OCI-LY3 (cell line): ENCODE measurements around the gene TMEM147.

Experiments
- H2AFZ ChIP-seq: fragments of 200-600, 300-600 bp; shearing (Covaris generic); 2 replicates; pipeline ENCODE4 v1.6.0; 2014; ENCODE audit warnings: antibody characterized with exemption, low read depth, low read length
- H3K27ac ChIP-seq: fragments of 200-600, 300-600 bp; sonication (generic); 2 replicates; pipeline ENCODE4 v1.5.1; 2014; ENCODE audit warnings: mild to moderate bottlenecking, low read length, moderate library complexity, mixed read lengths
- H3K27me3 ChIP-seq: fragments of 200-600, 300-600 bp; sonication (generic); 2 replicates; pipeline ENCODE4 v1.6.1; 2014; ENCODE audit warnings: low read depth, low read length, mixed read lengths
- H3K36me3 ChIP-seq: fragments of 200-600, 300-600 bp; sonication (generic); replicated peaks from 2 replicates; pipeline ENCODE3; 2014; ENCODE audit warnings: low read depth, low read length, mixed read lengths
- H3K4me1 ChIP-seq: fragments of 300-600, 200-600 bp; sonication (generic); 2 replicates; pipeline ENCODE4 v1.6.1; 2014; ENCODE audit warnings: low read length, mixed read lengths
- H3K4me2 ChIP-seq: fragments of 200-600, 300-600 bp; sonication (generic); 2 replicates; pipeline ENCODE4 v1.6.1; 2014; ENCODE audit warnings: low read length, mixed read lengths
- H3K4me3 ChIP-seq: fragments of 300-600, 200-600 bp; sonication (generic); 2 replicates; pipeline ENCODE4 v1.5.1; 2014; ENCODE audit warnings: antibody characterized with exemption, mild to moderate bottlenecking, low read length, moderate library complexity
- H3K79me2 ChIP-seq: fragments of 300-600, 200-600 bp; shearing (Covaris generic); 2 replicates; pipeline ENCODE4 v1.6.1; 2014; ENCODE audit warnings: mild to moderate bottlenecking, low read length, mixed read lengths
- H3K9ac ChIP-seq: fragments of 300-600, 200-600 bp; shearing (Covaris generic); 2 replicates; pipeline ENCODE4 v1.6.0; 2014; ENCODE audit warnings: mild to moderate bottlenecking, low read length, moderate library complexity
- H3K9me3 ChIP-seq: fragments of 200-600, 300-600 bp; shearing (Covaris generic); 2 replicates; pipeline ENCODE4 v1.6.1; 2014; ENCODE audit warnings: low read length, mixed read lengths; ENCODE audit not compliant: insufficient read depth
- H4K20me1 ChIP-seq: fragments of 200-600, 300-600 bp; sonication (generic); 2 replicates; pipeline ENCODE4 v1.6.1; 2016; ENCODE audit warnings: low read length, mixed read lengths; ENCODE audit not compliant: insufficient read depth
- EZH2phosphoT487 ChIP-seq: fragments of 200-600 bp; shearing (Covaris generic); IDR thresholded peaks from 2 replicates; pipeline ENCODE4 v1.6.1; 2018; ENCODE audit warnings: antibody characterized with exemption, mixed run types, low read depth
- TF ChIP-seq, protein P1 (sequence below): fragments of 200-600, 300-600 bp; sonication (generic); IDR thresholded peaks from 2 replicates; pipeline ENCODE4 v1.5.1; 2014; ENCODE audit warnings: antibody characterized with exemption, low read length, low read depth

TMEM147 gene

DNA sequence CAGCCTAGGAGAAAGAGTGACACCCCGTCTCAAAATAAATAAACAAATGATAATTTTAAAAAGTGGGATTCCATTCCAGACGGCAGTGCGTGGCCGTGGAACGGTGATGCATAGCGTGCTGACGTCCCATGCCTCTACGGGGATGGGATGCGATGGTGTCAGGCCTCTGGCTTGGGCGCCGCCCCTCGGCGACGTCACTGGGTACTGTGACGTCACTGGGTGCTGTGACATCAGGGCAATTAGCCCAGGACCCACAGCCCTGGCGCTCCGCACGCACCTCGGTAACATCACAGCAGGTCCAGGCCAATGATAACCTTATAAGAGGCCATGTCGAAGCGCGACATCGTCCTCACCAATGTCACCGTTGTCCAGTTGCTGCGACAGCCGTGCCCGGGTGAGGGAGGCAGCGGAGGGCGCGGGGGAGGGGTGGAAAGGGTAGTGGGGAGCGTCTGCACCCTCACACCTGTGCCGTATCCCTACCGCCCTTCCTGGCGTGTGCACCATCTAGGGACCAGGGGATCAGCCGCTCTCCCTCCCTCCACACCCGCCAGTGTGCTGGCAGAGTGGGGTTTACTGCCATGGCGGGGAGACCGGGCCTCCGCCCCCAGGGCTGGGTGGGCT lies 12.1 kb upstream of the TMEM147 start, which contains the start of gene GAPDHS:
GAPDHS (plus strand) TSS at position 256 of the 621 bp plus-strand sequence; CDS start at position 328, 72 bp downstream.
- Histone ChIP-seq H3K27ac (no peak within 1 kb of the TSS), H3K4me2 (no peak within 1 kb of the TSS), H3K4me3 (no peak within 1 kb of the TSS)

DNA sequence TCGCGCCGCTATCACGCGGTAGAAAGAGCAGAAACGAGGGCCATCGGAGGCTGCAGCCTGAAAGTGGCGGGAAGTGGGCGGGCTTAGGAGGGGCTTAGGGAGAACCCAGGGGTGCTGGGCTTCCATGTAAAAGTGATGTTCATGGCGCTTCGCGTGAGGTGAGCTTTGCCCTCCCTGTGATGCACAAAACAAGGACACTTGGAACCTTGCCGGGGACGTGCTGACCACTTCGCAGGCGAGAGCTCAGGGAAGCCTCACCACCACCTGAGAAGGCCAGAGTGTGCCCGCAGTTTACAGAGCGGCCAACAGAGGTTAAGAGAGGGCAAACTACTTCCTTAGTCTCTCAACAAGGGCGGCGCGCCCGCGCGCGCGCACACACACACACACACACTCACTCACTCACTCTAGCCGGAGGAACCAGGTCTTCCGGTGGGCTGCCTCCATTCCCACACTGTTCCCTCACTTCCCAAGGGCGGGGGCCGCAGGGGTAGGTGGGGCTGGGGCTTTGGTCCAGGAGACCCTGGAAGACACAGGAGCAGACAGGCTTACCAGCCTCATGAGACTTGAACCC lies 11.5 kb upstream of the TMEM147 start:
- H3K9ac ChIP-seq: no peak overlapping the region
- H3K9me3 ChIP-seq: no peaks in the 10 kb centered on the region
- no peak overlapping the region for H3K27ac ChIP-seq
- no peak overlapping the region for H2AFZ ChIP-seq
- no peaks in the 10 kb centered on the region for H4K20me1 ChIP-seq
- no peaks in the 10 kb centered on the region for H3K4me1 ChIP-seq
- H3K36me3 ChIP-seq: no peaks in the 10 kb centered on the region
- TF ChIP-seq EZH2phosphoT487: no peak
- TF ChIP-seq, protein P1, sequence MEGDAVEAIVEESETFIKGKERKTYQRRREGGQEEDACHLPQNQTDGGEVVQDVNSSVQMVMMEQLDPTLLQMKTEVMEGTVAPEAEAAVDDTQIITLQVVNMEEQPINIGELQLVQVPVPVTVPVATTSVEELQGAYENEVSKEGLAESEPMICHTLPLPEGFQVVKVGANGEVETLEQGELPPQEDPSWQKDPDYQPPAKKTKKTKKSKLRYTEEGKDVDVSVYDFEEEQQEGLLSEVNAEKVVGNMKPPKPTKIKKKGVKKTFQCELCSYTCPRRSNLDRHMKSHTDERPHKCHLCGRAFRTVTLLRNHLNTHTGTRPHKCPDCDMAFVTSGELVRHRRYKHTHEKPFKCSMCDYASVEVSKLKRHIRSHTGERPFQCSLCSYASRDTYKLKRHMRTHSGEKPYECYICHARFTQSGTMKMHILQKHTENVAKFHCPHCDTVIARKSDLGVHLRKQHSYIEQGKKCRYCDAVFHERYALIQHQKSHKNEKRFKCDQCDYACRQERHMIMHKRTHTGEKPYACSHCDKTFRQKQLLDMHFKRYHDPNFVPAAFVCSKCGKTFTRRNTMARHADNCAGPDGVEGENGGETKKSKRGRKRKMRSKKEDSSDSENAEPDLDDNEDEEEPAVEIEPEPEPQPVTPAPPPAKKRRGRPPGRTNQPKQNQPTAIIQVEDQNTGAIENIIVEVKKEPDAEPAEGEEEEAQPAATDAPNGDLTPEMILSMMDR: no peak
- H3K79me2 ChIP-seq: no peaks in the 10 kb centered on the region
- no peak overlapping the region for H3K4me2 ChIP-seq
- H3K27me3 ChIP-seq: peaks cover 9% of the 10 kb centered on the region
- H3K4me3 ChIP-seq: no peak overlapping the region

More for the DNA sequence above, 12.1 kb upstream of the TMEM147 start, which contains the start of gene GAPDHS:
- Histone ChIP-seq H2AFZ (no peak within 1 kb of the TSS), H3K36me3 (no peaks in the 10 kb centered on the region), H3K9ac (no peak within 1 kb of the TSS), H3K27me3 (peaks cover 12% of the 10 kb centered on the region), H4K20me1 (no peaks in the 10 kb centered on the region), H3K4me1 (no peaks in the 10 kb centered on the region), H3K79me2 (no peaks in the 10 kb centered on the region), H3K9me3 (no peaks in the 10 kb centered on the region)
- TF ChIP-seq, protein P1: no peak
- TF ChIP-seq EZH2phosphoT487: no peak

DNA sequence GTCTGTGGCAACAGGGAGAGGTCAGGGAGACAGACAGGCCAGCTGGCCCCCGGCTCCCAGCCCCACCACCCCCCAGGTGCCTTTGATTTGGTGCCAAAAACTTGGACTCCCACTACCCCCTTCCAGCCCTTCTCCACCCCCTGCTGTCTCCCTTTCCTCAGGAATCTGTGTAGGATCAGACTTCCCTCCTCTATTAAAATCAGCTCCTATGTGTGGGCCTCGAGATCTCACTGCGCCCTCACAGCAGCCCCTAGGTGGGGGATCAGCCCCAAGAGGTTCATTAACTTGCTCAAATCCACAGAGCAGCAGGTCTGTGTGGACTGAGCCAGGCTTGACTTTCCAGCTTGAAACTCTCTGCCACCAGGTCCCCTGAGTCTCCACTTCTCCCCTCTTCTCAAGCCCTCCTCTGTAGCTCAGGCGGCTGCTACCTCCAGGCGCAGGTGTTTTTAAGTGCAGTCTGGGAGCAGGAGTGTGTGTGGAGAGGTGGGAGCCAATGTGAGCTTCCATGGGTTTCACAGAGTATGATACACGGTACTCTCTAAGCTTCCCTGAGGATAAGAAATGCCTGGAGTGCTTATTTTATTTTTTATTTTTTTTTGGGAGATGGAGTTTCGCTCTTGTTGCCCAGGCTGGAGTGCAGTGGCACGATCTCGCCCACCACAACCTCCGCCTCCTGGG lies 10.5 kb upstream of the TMEM147 start:
- Histone ChIP-seq H3K79me2 (no peaks in the 10 kb centered on the region), H3K4me2 (no peak overlapping the region), H3K9me3 (no peaks in the 10 kb centered on the region), H4K20me1 (no peaks in the 10 kb centered on the region), H3K4me1 (no peaks in the 10 kb centered on the region), H3K27ac (no peak overlapping the region), H3K4me3 (no peak overlapping the region), H3K9ac (no peak overlapping the region), H3K27me3 (peaks cover 8% of the 10 kb centered on the region), H2AFZ (no peak overlapping the region), H3K36me3 (peaks cover 1% of the 10 kb centered on the region)
- TF ChIP-seq, protein P1: no peak
- TF ChIP-seq EZH2phosphoT487: no peak

DNA sequence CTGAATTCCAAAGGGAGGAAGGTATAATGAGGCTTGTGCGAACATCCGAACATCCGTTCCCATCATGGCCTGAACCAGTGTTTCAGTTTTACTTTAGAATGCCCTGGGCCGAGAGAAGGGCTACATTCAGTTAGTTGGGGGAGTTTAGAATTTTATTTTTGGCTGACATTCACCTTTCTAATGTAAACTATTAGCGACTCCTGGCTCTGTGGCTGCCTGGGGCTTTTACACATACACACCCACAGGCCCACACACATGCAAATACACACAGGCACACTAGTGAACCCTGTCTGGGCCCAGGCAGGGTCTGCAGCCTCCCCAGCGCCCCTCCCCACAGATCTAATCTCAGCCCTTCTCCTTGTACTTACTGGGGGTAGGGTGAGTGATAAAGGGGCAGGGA lies 6.1 kb upstream of the TMEM147 start:
- H3K4me1 ChIP-seq: peaks cover 4% of the 10 kb centered on the region

More for the DNA sequence above, 6.1 kb upstream of the TMEM147 start:
- H3K9me3 ChIP-seq: no peaks in the 10 kb centered on the region
- H3K79me2 ChIP-seq: peaks cover 7% of the 10 kb centered on the region
- peaks cover 6% of the 10 kb centered on the region for H3K36me3 ChIP-seq
- H3K4me3 ChIP-seq: no peak overlapping the region
- H2AFZ ChIP-seq: no peak overlapping the region
- no peak overlapping the region for H3K27ac ChIP-seq
- no peak overlapping the region for H3K9ac ChIP-seq
- TF ChIP-seq EZH2phosphoT487: no peak
- TF ChIP-seq, protein P1: no peak
- no peak overlapping the region for H3K4me2 ChIP-seq
- H3K27me3 ChIP-seq: no peaks in the 10 kb centered on the region
- H4K20me1 ChIP-seq: no peaks in the 10 kb centered on the region
